ENCODE results near the gene LMBRD1. TPM values are rescaled to one million over a fixed set of nuclear protein-coding genes. Genes with fewer than 3 reads are reported as not detected.

Gene LMBRD1
- total RNA-seq, 1 donor from 2014 or later: 28.7 TPM

DNA sequence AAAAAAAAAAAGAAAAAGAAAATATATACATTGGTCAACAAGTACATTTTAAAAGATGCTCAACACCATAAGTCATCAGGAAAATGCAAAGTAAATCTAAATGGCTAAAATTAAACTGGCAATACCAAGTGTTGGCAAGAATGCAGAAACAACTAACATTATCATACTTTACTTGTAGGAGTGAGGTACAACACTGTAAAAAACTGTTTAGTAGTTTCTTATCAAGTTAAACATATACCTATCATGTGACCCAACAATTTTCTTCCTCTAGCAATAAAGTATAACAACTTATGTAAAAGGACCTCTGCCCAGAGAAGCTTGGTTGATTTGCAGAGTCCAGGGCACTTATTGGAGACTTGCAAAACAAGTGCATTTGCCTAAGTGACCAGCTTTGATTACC lies 40.4 kb downstream of the LMBRD1 start:
- Mint-ChIP-seq H3K4me3 (ENCODE audit: unreplicated experiment) (no peak overlapping the region), H3K36me3 (ENCODE audit: low read depth) (peaks cover 2% of the 10 kb centered on the region), H3K27ac (ENCODE audit: unreplicated experiment) (no peak overlapping the region), H3K27me3 (ENCODE audit: low read depth) (no peaks in the 10 kb centered on the region), H3K4me1 (ENCODE audit: low read depth) (no peaks in the 10 kb centered on the region), H3K9me3 (ENCODE audit: low read depth) (peaks cover 13% of the 10 kb centered on the region)
- DNase-seq (ENCODE audit: low spot score): no peak
- TF ChIP-seq, protein P1, sequence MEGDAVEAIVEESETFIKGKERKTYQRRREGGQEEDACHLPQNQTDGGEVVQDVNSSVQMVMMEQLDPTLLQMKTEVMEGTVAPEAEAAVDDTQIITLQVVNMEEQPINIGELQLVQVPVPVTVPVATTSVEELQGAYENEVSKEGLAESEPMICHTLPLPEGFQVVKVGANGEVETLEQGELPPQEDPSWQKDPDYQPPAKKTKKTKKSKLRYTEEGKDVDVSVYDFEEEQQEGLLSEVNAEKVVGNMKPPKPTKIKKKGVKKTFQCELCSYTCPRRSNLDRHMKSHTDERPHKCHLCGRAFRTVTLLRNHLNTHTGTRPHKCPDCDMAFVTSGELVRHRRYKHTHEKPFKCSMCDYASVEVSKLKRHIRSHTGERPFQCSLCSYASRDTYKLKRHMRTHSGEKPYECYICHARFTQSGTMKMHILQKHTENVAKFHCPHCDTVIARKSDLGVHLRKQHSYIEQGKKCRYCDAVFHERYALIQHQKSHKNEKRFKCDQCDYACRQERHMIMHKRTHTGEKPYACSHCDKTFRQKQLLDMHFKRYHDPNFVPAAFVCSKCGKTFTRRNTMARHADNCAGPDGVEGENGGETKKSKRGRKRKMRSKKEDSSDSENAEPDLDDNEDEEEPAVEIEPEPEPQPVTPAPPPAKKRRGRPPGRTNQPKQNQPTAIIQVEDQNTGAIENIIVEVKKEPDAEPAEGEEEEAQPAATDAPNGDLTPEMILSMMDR (IDR thresholded peaks at IDR 0.05): no peak

DNA sequence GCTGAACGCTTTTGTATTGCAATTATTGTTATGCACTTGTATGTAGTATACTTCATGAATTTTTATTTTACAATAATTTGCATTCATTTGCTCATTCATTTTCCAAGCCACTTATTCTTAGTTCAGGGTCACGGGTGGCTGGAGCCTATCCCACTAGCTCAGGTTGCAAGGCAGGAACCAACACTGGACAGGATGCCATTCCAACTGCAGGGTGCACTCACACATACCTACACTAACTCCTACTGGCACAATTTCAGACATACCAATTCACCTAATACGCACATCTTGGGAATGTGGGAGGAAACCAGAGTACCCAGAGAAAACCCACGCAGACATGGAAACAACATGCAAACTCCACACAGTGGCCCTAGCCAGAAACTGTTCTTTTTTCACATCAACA lies 61.8 kb downstream of the LMBRD1 start:
- H3K36me3 Mint-ChIP-seq (ENCODE audit: low read depth): no peaks in the 10 kb centered on the region
- peak overlapping the region; percentile 6 for H3K27ac Mint-ChIP-seq (ENCODE audit: unreplicated experiment)
- no peaks in the 10 kb centered on the region for H3K9me3 Mint-ChIP-seq (ENCODE audit: low read depth)
- H3K4me1 Mint-ChIP-seq (ENCODE audit: low read depth): no peaks in the 10 kb centered on the region
- TF ChIP-seq, protein P1 (IDR thresholded peaks at IDR 0.05): no peak
- no peak overlapping the region for H3K4me3 Mint-ChIP-seq (ENCODE audit: unreplicated experiment)
- no peak for DNase-seq (ENCODE audit: low spot score)
- H3K27me3 Mint-ChIP-seq (ENCODE audit: low read depth): no peaks in the 10 kb centered on the region

DNA sequence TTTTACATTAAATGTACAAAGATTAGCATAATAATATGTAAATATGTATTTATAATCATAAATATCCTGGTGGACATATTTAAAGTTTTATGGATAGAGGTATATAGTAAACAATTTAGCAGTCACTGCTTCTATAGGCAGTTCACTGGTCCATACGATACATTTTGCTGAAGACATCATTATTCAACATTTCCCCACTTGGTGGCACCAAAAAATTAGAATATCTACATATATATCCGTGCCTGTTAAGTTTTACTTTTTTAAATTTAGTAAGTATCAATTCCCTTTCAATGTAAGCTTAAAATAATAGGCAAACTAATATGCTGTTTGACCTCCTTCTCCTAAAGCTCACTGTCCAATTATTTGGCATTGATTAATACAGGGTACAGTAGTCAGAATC lies 64.2 kb downstream of the LMBRD1 start:
- Mint-ChIP-seq H3K27me3 (ENCODE audit: low read depth) (no peaks in the 10 kb centered on the region), H3K27ac (ENCODE audit: unreplicated experiment) (no peak overlapping the region), H3K36me3 (ENCODE audit: low read depth) (no peaks in the 10 kb centered on the region), H3K4me3 (ENCODE audit: unreplicated experiment) (no peak overlapping the region), H3K4me1 (ENCODE audit: low read depth) (peaks cover 3% of the 10 kb centered on the region), H3K9me3 (ENCODE audit: low read depth) (no peaks in the 10 kb centered on the region)
- TF ChIP-seq, protein P1 (IDR thresholded peaks at IDR 0.05): peak; percentile 81
- DNase-seq (ENCODE audit: low spot score): no peak

DNA sequence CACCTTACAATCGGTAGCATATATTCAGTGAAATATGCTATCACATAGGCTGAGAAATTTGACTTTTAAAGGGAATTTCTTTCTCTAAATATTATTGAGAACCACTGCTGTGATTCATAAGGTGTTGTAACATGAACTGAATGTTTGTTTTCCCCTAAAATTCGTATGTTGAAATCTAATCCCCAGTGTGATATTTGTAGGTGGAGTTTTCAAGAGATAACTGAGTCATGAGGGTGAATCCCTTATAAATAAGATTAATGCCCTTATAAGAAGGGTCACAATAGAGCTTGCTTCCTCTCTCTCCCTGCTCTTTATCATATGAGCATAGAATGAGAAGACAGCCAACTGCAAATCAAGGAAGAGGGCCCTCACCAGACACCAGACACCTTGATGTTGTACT lies 64.8 kb downstream of the LMBRD1 start:
- no peak overlapping the region for H3K27ac Mint-ChIP-seq (ENCODE audit: unreplicated experiment)
- H3K27me3 Mint-ChIP-seq (ENCODE audit: low read depth): no peaks in the 10 kb centered on the region
- DNase-seq (ENCODE audit: low spot score): no peak
- TF ChIP-seq, protein P1 (IDR thresholded peaks at IDR 0.05): no peak
- no peaks in the 10 kb centered on the region for H3K9me3 Mint-ChIP-seq (ENCODE audit: low read depth)
- no peak overlapping the region for H3K4me3 Mint-ChIP-seq (ENCODE audit: unreplicated experiment)
- H3K4me1 Mint-ChIP-seq (ENCODE audit: low read depth): peaks cover 3% of the 10 kb centered on the region
- H3K36me3 Mint-ChIP-seq (ENCODE audit: low read depth): no peaks in the 10 kb centered on the region

DNA sequence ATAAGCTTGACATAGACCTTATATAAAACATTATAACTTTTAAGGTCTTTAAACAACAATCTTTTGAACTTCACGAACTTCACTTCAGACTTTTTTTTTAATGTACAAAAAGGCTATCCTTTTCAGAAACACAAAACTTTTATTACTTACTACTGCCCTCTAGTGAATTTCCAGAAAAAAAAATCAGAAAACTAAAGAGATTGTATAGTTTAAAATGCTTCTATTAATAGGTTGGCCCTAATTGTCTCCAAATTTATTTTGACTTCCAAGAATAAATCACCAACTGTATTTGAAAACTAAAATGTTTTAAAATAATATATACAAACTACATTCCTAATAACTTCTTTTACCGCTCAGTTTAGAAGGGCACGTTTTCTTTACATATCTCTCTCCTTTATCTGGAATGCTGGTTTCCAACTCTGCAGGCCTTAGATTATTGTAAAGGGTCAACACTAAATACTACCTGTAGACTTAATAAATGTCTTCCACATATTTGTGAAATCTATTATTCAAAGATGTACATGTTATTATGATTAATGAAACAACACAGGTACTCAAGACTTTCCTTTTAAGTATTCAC lies 66.8 kb downstream of the LMBRD1 start:
- Mint-ChIP-seq H3K4me3 (ENCODE audit: unreplicated experiment) (no peak overlapping the region), H3K27me3 (ENCODE audit: low read depth) (no peaks in the 10 kb centered on the region), H3K27ac (ENCODE audit: unreplicated experiment) (no peak overlapping the region), H3K9me3 (ENCODE audit: low read depth) (peaks cover 18% of the 10 kb centered on the region), H3K4me1 (ENCODE audit: low read depth) (peaks cover 3% of the 10 kb centered on the region), H3K36me3 (ENCODE audit: low read depth) (peaks cover 13% of the 10 kb centered on the region)
- DNase-seq (ENCODE audit: low spot score): no peak
- TF ChIP-seq, protein P1 (IDR thresholded peaks at IDR 0.05): peak; percentile 88

Measured in chondrocyte (in vitro differentiated cells).